ENCODE measurements around the gene AKT2.
A peak's percentile ranks its signal among the peaks of the same experiment; 100 is the strongest.

AKT2 gene

DNA sequence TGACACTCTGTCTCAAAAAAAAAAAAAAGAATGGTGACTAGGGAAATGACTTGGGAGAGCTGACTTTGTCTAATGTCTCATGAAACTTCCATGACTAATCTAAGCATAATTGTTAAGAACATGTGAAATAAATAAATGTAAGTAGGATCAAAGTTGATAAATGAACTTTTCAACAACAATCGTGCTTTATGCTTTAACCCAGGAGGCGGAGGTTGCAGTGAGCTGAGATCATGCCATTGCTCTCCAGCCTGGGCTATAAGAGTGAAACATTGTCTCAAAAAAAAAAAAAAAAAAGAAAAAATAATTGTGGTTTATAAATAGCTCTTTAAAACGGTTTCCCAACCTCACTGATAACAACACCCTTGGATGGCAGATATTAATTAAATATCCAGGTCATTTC, 12.9 kb upstream of the AKT2 start:
- DNase-seq: no peak

DNA sequence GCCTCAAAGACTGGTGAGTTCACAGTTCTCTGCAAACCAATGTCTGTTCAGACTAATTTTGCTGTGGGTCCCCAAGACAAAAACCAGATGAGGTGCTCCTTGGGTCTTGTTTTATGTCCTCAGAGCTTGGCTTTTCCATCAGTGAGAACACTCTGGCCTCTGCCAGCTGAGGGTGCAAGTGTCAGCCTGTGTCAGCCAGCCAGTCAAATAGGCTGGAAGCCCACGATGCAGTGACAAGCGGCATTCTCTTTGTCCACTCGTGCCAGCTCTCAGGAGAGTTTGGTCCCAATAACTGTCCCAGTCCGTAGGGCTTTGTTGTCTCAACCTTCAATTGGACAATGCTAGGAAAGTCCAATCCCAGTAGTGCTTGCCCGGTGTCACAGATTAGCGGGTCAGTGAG, 9.4 kb upstream of the AKT2 start:
- DNase-seq: no peak

DNA sequence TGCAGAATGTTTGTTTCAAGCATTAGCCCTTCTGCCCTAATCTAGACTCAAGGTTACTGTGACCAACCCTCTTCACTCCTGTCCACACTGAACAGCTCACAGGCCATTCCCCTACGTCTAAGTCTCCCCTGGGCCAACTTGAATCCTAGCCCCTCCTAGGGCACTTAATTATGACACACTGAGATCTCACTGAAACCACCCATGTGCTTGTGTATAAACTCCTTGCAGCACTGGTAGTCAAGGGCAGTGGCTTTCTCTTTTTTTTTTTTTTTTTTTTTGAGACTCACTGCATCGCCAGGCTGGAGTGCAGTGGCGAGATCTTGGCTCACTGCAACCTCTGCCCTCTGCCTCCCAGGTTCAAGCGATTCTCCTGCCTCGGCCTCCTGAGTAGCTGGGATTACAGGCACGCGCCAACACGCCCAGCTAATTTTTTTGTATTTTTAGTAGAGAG, 1.9 kb upstream of the AKT2 start:
- DNase-seq: no peak

DNA sequence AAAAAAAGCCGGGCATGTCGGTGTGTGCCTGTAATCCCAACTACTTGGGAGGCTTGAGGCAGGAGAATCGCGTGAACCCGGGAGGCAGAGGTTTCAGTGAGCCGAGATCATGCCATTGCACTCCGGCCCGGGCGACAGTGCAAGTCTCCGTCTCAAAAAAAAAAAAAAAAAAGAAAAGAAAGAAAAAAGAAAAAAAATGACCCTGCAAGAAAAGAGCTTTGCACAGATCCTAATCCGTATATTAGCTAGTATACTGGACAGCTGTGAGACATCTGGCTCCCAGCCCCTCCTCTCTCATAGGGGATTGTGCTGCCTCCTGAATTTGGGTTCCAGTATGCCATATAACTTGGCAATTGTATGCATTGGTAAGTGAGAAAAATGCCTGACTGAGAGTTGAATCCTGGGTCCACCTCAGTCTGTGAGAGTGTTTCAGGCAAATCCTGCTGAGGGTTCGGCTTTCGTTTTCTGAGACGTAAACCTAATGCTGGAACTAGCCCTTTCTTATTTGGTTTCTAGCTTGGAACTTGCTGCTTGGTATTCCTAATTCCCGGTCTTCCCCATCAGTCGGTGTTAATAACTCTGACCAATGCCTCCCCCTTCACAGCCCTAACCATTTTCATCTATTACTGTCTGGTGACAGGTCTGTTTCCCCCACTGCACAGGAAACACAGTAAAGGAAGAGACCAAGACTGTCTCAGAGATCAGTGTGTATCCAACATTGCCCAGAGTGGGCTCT, 1.3 kb upstream of the AKT2 start:
- no peak for DNase-seq

DNA sequence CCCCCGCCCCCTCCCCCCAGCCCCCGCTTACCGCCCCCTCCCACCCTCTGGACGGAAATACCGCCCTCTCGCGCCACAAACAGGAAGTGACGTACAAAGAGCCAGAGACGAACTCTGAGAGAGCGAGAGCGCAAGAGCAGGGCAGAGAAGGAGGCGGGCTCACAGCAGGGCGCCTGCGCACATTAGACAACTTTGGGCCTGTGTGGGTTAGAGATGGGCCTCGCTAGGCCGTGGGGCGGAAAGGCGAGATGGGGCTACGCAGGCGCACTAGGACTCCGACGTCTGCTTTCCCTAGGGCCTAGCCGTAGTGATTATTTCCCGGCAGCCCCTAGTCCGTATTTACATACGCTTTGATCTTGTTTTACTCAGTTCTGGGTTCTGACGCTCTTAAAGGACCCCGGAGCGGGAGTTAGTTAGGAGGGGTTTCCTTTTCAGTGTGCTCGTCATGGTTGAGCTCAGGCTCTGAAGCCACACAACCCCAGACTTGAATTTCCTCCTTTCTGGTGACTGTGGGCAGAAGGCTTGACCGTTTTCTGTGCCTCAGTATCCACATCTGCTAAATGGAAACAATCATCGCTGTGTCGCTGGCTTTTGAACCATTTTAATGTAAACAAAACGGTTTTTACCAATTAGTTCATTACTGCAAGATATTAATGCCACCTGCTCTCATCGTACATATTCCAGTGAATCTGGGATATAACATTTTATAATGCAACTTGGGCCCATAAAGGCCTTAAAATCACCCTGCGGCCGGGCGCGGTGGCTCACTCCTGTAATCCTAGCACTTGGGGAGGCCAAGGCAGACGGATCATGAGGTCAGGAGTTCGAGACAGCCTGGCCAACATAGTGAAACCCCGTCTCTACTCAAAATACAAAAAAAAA, 449 bp upstream of the AKT2 start:
- peak; percentile 93 for DNase-seq

DNA sequence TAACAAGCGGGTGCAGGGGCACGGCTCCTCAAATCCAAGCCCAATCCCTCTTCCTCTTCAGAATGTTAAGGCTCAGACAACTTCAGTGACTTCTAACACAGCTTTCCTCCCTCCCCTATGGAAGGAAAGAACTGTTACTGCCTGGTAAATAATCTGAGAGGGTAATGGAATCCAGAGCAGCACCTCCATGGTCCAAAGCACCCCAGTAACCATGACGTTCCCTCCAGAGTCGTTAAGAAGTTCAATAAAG, 969 bp downstream of the AKT2 start:
- no peak for DNase-seq

DNA sequence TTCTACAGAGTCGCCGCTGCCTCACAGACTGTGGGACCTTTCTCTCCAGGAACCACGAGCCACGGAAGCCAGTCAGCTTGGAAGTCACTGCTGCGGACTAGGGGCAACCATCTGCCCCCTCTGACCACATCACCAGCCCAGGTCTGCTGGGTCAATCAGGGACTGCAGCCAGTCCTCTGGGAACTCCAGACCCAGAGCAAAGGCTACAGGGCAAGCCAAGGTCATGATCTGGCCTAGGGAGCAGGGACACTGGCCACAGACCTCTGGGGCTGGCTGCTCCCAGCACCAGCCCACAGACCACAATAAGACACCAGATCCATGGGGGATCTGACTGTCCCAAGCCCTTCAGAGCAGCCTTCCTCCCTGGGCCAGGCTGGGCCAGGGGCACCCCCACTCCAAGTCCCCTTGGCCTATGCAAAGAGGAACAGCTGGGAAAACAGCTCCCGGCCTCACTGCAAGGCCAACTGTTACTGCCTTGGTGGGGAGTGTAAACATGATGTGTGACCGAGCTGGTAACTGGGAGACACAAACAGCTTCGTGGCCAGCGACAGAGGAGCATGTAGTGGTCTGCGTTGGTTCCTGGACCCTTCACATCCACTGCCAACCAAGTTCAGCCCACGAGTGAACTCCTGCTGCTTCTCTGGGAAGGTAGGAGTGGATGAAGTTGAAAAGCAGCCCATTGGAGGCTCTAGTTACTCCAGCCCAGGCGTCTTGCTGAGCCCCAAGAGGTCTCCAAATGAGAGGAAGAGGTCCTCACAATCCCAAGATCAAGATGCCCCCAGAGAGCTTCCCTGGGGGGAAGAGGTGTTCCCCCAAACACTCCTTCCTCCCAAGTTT, 1.5 kb downstream of the AKT2 start:
- DNase-seq: no peak

DNA sequence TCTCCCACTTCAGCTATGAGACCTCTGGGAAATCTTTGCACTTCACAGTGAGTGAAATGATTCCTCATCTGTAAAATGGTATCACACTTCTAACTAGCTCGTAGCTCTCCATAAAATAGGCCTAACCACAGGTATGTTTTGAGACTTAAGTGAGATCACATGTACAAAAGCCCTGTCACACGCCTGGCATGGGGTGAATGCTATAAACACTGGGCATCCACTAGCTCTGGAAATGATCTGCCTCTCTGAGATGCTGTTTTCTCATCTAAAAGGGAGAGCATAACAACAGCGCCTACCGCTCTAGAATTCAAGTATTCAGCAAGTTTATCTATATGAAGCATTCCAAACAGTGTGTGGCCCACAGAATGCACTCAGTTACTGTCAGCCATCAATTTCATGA, 2.2 kb downstream of the AKT2 start:
- no peak for DNase-seq

DNA sequence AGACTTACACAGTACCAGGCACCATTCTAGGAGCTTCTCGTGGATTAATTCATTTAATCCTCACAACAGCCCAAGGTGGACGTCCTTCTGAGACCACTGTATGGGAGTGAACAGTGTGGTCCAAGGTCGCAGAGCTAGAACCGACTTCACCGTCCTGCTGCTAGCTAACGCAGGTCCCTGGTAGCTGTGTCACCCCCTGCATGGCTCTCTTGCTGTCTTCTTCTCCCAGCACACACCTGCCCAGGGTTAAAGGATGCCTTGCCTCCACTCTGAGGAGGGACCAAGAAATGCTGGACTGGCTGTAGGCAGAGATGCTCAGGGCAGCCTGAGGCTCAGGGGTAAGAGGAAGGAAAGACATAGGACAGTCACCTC, 3.0 kb downstream of the AKT2 start:
- DNase-seq: no peak

DNA sequence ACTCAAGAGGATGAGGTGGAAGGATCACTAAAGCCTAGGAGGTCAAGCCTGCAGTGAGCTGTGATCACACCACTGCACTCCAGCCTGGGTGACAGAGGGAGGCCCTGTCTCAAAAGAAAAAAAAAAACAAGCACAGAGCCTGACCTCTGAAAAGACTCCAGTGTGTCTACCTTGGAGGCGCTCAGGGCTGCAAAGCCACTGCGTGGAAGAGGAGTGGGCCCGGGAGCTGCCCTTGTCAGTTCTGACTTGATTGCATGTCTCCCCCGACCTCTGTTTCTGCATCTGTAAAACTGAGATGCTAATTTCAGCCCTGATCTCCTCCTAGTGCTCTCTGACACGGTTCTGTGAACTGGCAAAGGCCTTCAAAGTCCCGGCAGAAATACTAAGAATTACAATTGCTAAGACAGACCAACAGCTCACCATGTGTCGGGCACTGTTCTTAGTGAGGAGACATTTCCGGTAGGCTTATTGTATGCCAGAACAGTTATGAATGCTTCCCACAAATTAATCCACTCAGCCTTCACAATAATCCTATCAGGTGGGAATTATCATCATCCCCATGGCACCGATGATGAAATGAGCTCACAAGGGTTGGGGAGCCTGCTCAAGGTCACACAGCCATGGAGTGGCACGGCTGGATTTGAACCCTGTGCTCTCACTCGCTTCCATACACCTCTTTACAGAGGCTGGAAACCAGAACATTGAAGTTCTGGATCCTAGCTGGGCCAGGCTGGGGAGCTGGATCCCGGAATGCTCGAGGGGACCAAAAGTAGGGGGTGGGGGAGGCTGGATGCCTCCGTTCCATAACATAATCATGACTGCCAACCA, 3.5 kb downstream of the AKT2 start:
- DNase-seq: no peak

DNA sequence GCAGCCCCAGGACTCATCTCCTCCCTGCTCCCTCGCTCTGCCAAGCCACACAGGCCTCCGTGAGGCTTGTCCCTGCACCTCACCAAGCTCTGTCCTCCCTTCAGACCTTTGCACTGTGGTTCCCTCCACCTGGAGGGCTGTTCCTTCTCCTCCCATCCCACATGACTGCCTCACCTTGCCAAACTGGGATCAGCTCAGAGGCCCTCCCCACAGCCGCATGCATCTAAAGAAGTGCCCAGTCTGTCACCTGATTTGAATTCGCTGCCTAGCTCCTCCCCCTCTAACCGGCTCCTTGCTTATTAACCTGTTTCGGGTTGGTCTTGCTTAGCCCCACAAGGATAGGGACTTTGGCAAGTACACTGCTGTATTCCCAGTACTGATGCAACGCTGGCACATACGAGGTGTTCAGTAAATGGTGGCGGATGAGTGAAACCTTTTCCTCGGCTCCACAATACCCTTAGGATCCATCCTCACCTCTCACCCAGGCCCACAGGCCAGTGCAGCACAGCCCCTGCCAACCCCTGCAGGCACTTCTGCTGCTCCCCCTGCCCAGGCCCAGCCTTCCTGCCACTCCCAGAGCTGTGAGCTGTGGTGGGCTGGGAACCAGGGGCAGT, 4.4 kb downstream of the AKT2 start:
- no peak for DNase-seq

DNA sequence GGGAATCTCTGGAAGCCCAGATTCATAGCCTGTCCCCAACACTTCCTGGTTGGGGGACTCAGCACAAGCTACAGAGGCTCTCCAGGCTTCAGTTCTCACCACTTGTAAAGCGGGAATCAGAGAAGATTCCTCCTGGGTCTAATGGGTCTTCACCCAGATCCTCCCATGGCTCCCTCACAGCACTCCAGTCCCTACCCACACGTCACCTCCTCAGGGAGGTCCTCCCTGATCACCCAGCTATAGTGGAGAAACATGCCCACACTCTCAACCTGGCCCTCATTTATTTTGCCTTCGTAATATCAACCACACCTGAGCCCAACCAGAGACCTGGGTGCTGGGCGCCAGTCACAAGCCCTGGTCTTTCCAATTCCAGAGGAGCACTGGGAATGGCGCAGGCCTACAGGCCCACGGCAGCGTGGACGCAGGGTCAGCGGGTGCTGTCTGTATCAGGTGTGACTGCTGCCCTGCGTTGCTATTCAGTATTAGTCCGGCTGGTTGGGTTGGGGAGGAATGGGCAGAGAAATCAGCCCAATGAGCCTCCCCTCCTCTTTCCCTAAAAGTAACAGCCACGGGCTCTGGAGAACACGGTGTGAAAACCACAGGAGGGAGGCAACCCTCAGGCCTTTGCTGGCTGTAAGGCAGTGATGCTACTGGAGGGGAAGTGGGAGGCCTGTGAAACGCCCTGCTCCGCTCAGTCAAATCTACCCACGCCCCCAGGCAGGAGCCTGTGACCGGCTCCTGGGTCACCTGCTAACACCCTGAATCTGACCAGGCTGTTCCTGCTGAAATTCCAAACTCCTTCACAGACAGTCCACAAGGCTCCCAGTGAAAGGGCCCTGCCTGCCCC, 5.2 kb downstream of the AKT2 start:
- DNase-seq: no peak

DNA sequence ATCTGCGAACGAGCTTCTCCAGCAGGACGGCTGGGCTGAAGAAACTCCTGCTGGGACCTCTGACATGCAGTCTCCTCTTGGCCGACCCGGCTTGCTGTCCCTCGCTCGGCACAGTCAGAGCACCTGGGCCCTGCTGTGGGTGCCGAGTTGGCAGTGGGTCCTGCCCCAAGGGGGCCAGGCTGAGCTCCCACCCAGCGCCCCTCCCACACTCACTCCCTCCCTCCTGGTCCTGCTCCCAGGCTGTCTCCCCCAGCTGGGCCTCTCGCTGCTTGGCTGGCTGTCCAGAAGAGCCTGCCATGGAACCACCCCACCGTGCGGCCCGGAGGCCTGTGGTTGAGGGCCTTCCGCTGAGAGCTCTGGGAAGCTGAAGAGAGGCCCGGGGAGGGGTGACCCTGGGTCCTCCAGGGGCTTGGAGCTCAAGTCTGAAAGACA, 6.0 kb downstream of the AKT2 start:
- no peak for DNase-seq

DNA sequence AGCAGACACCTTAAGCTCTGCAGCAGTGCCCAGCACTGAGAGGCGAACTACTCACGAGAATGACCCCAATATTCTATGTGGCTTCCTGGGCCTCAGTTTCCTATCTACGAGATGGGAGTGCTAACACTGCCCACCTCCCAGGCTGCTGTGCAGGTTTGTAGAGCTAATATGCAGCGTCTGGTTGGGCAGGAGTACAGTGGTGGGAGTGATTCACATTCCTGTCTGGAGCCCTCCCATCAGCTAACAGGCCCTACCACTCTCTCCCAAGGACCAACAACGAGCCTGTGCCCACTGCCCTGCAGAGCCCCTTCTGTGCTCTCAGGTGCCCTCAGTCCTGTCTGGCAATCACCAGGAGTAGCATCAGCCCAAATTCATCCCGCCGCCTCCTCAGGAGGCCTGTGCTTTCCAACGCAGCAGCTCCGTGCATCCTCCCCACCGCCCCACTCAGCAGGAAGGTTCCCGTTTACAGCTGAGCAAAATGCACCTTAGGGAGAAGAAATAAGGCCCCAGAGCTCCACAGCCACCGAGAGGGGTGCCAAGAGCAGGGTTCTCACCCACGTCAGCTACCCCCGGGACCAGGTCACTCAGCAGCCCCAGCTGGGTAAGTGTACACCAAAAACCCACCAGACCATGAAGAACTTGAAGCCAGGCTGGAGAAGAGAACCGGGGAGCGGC, 6.6 kb downstream of the AKT2 start:
- no peak for DNase-seq

DNA sequence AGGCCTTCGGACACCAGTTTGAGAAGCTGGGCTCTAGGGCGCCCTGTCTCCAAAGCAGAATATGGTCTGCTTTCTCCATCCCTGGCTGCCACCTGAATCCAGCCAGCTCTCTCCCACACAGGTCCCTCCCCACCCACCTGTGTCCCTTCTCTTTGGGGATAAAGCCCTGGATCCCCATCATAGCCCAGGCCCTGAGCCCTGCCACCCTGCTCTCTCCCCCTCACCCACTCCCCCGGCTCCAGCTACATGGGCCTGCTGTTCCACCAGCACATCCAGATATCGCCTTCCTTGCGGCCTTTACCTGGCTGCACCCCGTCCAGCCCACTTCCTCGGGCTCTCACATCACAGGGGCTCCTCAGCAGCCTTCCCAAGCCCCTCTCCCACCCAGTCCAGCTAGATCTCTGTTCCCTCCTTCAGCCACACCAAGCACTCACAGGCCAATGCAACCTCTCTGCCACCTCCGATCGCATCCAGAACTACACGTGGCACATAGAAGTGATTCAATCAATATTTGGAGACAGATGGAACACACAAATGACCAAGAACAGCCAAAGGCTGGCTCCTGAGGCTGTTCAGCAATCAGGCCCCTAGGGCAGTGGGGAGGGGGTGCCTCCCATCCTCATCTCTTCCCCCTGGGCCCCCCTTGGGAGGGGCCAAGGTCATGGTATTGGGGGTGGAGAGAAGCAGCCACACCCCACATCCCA, 7.6 kb downstream of the AKT2 start:
- no peak for DNase-seq

DNA sequence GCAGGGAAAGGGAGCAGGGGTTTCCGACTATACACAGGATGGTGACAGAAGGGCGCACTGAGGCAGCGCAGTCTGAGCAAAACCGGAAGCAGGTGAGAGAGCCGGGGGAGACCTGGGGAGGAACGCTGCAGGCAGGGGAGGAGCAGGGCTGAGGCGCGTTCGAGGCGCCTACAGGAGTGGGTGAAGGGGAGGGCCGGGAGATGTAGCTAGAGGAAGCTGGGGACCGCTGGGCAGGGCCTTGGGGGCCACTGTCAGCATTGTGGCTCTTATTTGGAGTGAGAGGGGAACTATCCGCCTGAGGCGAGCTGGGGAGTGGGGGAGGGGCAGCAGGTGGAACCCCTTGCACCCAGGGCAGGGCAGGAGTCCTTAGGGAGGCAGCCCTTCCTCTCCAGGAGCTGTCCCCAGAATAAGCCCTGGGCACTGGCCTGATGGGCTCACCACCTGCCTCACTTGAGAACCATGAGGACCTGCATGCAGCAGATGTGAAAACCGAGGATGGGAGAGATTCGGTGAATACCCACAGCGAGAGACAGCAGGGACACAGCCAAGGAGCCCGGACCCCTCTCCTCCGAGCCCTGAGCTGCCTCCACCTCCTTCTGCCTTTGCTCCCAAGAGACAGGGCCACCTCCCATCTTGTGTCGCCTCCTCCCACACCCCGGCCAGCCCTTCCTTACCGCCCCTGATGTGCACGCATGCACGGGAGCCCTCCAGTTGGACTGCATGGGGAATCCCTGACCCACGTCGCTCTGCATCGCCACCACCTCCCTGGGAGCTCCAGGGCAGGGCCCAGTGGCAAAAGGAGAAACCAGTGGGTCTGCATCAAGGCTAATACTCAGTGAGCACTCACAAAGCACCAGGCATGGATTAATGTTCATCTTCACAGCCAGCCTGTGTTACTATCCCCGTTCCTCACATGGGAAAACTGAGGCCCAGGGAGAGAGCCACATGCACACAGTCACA, 10.3 kb downstream of the AKT2 start:
- DNase-seq: no peak

DNA sequence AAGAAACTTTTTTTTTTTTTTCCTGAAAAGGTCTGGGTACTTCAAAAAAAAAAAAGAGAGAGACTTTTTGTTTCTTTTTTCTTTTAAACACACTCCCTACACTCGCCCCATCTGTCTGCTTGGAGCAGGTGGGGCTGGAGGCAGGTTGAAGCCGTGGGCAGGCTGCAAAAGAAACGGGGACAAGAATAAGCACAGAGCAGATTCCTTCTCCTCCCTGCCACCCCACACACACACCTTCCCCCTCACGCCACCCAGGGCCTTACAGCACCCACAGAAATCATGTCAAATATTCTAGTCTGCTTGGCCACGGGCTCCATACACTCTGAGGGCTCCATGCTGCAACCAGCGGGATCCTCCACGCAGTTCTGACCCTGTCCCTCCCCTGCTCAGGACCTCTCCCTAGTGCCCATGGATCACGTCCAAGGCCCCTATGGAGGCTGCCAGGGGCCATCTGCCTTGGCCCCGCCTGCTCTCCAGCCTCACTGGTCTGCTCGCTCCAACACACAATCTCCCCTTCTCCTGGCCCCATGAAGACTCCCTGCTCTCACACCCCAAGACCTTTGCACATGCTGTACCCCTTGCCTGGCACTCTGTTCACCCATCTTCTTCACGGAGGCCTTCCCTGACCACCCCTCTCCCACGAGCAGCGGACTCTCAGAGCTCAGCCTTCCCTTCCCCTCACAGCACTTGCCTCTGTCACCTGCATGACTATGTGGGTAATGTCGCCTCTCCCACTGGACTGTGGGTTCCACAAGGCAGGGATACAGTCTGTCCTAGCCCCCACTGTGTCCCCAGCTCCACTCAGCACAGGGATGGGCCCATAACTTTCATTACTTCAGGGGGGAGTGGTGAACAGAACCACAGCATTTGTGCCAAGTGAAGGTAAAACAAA, 11.4 kb downstream of the AKT2 start:
- DNase-seq: no peak

DNA sequence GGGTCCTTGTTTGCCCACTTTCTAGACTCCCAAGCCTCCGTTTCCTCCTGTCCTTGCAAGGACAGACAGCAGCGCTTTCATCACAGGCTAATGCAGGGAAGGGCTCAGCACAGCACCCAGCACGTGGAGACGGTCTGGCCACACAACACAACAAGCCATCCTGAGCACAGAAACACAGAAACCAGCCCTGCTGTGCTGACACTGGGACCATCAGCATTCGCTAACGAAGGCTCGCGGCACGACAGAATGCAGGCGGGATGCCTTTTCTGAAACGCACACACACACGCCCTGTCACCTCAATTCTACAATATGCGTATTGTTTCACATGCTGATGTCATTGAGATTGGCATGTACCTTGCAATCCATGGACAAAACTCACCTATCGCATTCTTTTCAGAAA, 12.9 kb downstream of the AKT2 start:
- DNase-seq: no peak
